Measurements from ENCODE around the gene ADGRL1.

GRCh38 chr19:14114439-14114838 is 91.5 kb downstream of the ADGRL1 start:
- TF ChIP-seq CSDC2 (CRISPR knock-in tag; IDR thresholded peaks at IDR 0.05), result no peak
- no peak for TF ChIP-seq ZFP30 (CRISPR knock-in tag; IDR thresholded peaks at IDR 0.05)
- TF ChIP-seq PATZ1 (CRISPR knock-in tag; IDR thresholded peaks at IDR 0.05; ENCODE audit: borderline replicate concordance), result no peak
- no peak for TF ChIP-seq SNAI2 (CRISPR knock-in tag; IDR thresholded peaks at IDR 0.05)
- no peak for TF ChIP-seq CREB5 (CRISPR knock-in tag; IDR thresholded peaks at IDR 0.05; ENCODE audit: low read depth)
- no peak for TF ChIP-seq ISL1 (CRISPR knock-in tag; IDR thresholded peaks at IDR 0.05)
- TF ChIP-seq ZNF565 (CRISPR knock-in tag; conservative IDR thresholded peaks at IDR 0.05; ENCODE audit: low read depth), result no peak
- no peak for TF ChIP-seq ZC3H10 (CRISPR knock-in tag; IDR thresholded peaks at IDR 0.05)
- no peak for TF ChIP-seq TCF4 (CRISPR knock-in tag; IDR thresholded peaks at IDR 0.05; ENCODE audit: borderline replicate concordance)
- no peak for TF ChIP-seq ZNF70 (CRISPR knock-in tag; IDR thresholded peaks at IDR 0.05)
